Endothelial cell of umbilical vein (primary cell): Measurements from ENCODE around the gene PERP. TPM values are rescaled to one million over a fixed set of nuclear protein-coding genes. Genes with fewer than 3 reads are reported as not detected.
"Not testable (repeated sequence)": the region's sequence is repeated elsewhere in the genome, so short reads cannot be mapped to it uniquely, and the experiment has no call there.

ENCODE experiments used
- BruUV-seq: library from RNA; stranded (reverse); fragments of 400-500 nt; replicated peaks from 2 replicates; lab custom pipeline; 2021; lab: Mats Ljungman, UMichigan
- CTCF ChIA-PET: fragments of 300-600, 350-600 bp; sonication (Branson Sonifier 250); formaldehyde crosslinking; loops from one replicate; lab custom pipeline; 2021; ENCODE audit warnings: antibody characterized with exemption, inconsistent platforms; lab: Charles Lee
- POLR2A ChIA-PET: fragments of 300-600, 350-600 bp; sonication (Branson Sonifier 250); formaldehyde crosslinking; loops from one replicate; lab custom pipeline; 2021; ENCODE audit warnings: antibody characterized with exemption, inconsistent platforms; lab: Charles Lee
- DNase-seq: peaks from one replicate; pipeline ENCODE4 v3.0.0-alpha.2; 2011; ENCODE audit warnings: low read depth, low spot score
- FAIRE-seq: peaks from 2 replicates; lab custom pipeline; 2011; peaks lifted over from hg19 to GRCh38; lab: Jason Lieb, UNC
- H2AFZ ChIP-seq: 2 replicates; pipeline ENCODE4 v1.6.0; 2012; ENCODE audit warnings: low read depth, low read length, control low read depth, inconsistent platforms
- H3K27ac ChIP-seq: 2 replicates; pipeline ENCODE4 v1.5.1; 2011; ENCODE audit warnings: low read depth, mild to moderate bottlenecking, control low read depth, low read length, moderate library complexity; ENCODE audit not compliant: insufficient read depth
- H3K27me3 ChIP-seq, 2 experiments: 2 replicates each; pipeline versions ENCODE4 v1.6.0 to v1.6.1; 2011; ENCODE audit warnings: low read length in 2 of 2, mixed read lengths in 1 of 2; ENCODE audit not compliant: control insufficient read depth in 2 of 2, insufficient read depth in 2 of 2
- H3K36me3 ChIP-seq, 2 experiments: 2 replicates in 1 of 2; 3 replicates in 1 of 2; pipeline ENCODE4 v1.5.1; 2011; ENCODE audit warnings: low read length in 2 of 2, mild to moderate bottlenecking in 1 of 2, moderate library complexity in 1 of 2; ENCODE audit not compliant: control insufficient read depth in 2 of 2, insufficient read depth in 2 of 2; ENCODE audit errors: extremely low read depth in 1 of 2
- H3K4me1 ChIP-seq: 3 replicates; pipeline ENCODE4 v1.5.1; 2011; ENCODE audit warnings: mild to moderate bottlenecking, low read length; ENCODE audit not compliant: control insufficient read depth, insufficient read depth; ENCODE audit errors: extremely low read depth
- H3K4me2 ChIP-seq: 2 replicates; pipeline ENCODE4 v1.6.1; 2011; ENCODE audit warnings: low read length, control low read depth, mixed read lengths; ENCODE audit not compliant: insufficient read depth
- H3K4me3 ChIP-seq, 3 experiments: fragments of 200-600 bp in 1 of 3; sonication (generic), shearing (Covaris generic) in 1 of 3; replicated peaks in 1 of 3; 2 replicates each; pipeline ENCODE4 v1.5.1; 2011 to 2016; ENCODE audit warnings: control low read depth in 3 of 3, low read length in 3 of 3, mild to moderate bottlenecking in 2 of 3, inconsistent platforms in 1 of 3, low read depth in 1 of 3, moderate library complexity in 1 of 3; ENCODE audit not compliant: insufficient read depth in 1 of 3
- H3K79me2 ChIP-seq: 2 replicates; pipeline ENCODE4 v1.6.0; 2012; ENCODE audit warnings: low read length, inconsistent platforms; ENCODE audit not compliant: control insufficient read depth, insufficient read depth
- H3K9ac ChIP-seq: replicated peaks from 2 replicates; pipeline ENCODE3; 2011; ENCODE audit warnings: low read length, control low read depth; ENCODE audit not compliant: insufficient read depth; ENCODE audit errors: extremely low read depth
- H3K9me1 ChIP-seq: replicated peaks from 3 replicates; pipeline ENCODE4 v1.6.0; 2011; ENCODE audit warnings: mild to moderate bottlenecking, low read length; ENCODE audit not compliant: control insufficient read depth, insufficient read depth; ENCODE audit errors: extremely low read depth
- H3K9me3 ChIP-seq: replicated peaks from 2 replicates; pipeline ENCODE4 v1.5.1; 2012; ENCODE audit warnings: low read length, inconsistent platforms; ENCODE audit not compliant: control insufficient read depth, insufficient read depth
- H4K20me1 ChIP-seq: replicated peaks from 2 replicates; pipeline ENCODE3; 2011; ENCODE audit warnings: mild to moderate bottlenecking, low read length; ENCODE audit not compliant: control insufficient read depth, insufficient read depth; ENCODE audit errors: extremely low read depth
- EZH2 ChIP-seq: IDR thresholded peaks from 2 replicates; pipeline ENCODE4 v1.6.1; 2012; ENCODE audit warnings: borderline replicate concordance, low read depth, mild to moderate bottlenecking, moderate library complexity, low read length, inconsistent platforms; ENCODE audit not compliant: severe bottlenecking
- FOS ChIP-seq: IDR thresholded peaks from 2 replicates; pipeline ENCODE4 v1.6.1; 2011; ENCODE audit warnings: mild to moderate bottlenecking, low read length, moderate library complexity, borderline replicate concordance; ENCODE audit not compliant: insufficient read depth
- JUN ChIP-seq: IDR thresholded peaks from 2 replicates; pipeline ENCODE4 v1.6.1; 2011; ENCODE audit warnings: borderline replicate concordance, low read depth; ENCODE audit not compliant: insufficient read length, insufficient read depth
- POLR2AphosphoS5 ChIP-seq: IDR thresholded peaks from 2 replicates; pipeline ENCODE4 v1.6.1; 2012; ENCODE audit warnings: low read depth, mild to moderate bottlenecking, control low read depth, low read length, moderate library complexity; ENCODE audit not compliant: insufficient read depth
- dilution Hi-C: fragments of 300-500 bp; cut with MboI; formaldehyde crosslinking; loops from one replicate; pipeline ENCODE4 v1.15.0; 2019; ENCODE audit warnings: low sequenced_read_pairs; ENCODE audit not compliant: extremely low pct_ligation_motif_present
- intact Hi-C: fragments of 100-400 bp; cut with micrococcal nuclease; formaldehyde crosslinking; loops from one replicate; pipeline ENCODE4 v1.10.0; 2022
- polyA plus RNA-seq, 4 experiments: library from polyadenylated mRNA; depleted of rRNA in 3 of 4; stranded (reverse) in 3 of 4; unstranded in 1 of 4; fragments of >200 nt; gene quantifications; 2 replicates each; pipeline versions ENCODE4 v1.2.1 to v1.2.3, GENCODE V29; 2011 to 2012; ENCODE audit warnings: missing spikeins in 1 of 4
- total RNA-seq: library from RNA; stranded (reverse); gene quantifications from 2 replicates; pipeline ENCODE4 v1.2.3, GENCODE V29; 2021
- TF ChIP-seq, protein P1 (sequence below): IDR thresholded peaks from 2 replicates; pipeline ENCODE4 v1.6.1; 2011; ENCODE audit not compliant: insufficient read depth, insufficient read length

PERP gene
- total and polyA plus RNA-seq, 2 donors (not counting 3 experiments of a cell fraction or from before 2014, with no cell fraction given) = 15.7 to 27.4 TPM

- TF ChIP-seq JUN = no peak
- no peak for TF ChIP-seq POLR2AphosphoS5
- TF ChIP-seq, protein P1, sequence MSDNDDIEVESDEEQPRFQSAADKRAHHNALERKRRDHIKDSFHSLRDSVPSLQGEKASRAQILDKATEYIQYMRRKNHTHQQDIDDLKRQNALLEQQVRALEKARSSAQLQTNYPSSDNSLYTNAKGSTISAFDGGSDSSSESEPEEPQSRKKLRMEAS = no peak
- TF ChIP-seq EZH2 = no peak
- TF ChIP-seq FOS = no peak
- dilution Hi-C loops = no loop called here
- no peak for FAIRE-seq
Measured at GRCh38 chr6:138082232-138082631, 25.0 kb downstream of the PERP start.

GRCh38 chr6:138079556-138079955 is 27.7 kb downstream of the PERP start:
- CTCF ChIA-PET, H3K4me3 ChIP-seq, dilution Hi-C loops, H3K9me3 ChIP-seq, H3K27ac ChIP-seq, H3K9me1 ChIP-seq, H3K4me1 ChIP-seq, H3K79me2 ChIP-seq, FAIRE-seq, H4K20me1 ChIP-seq, intact Hi-C loops, BruUV-seq, H3K27me3 ChIP-seq, DNase-seq, H3K36me3 ChIP-seq, H2AFZ ChIP-seq, H3K4me2 ChIP-seq, H3K9ac ChIP-seq: not testable (repeated sequence)
- POLR2A ChIA-PET = interaction anchor here (0.6 kb wide), 1 partner anchor 27 kb away, joined by 11 read pairs; no protein-coding TSS in a partner anchor

More at GRCh38 chr6:138082232-138082631, 25.0 kb downstream of the PERP start:
- ChIA-PET CTCF (interaction anchor here (1.2 kb wide), 1 partner anchor 37 kb away, joined by 3 read pairs; no protein-coding TSS in a partner anchor), POLR2A (no interaction called here)
- H3K4me1 ChIP-seq = no peaks in the 10 kb centered on the region
- intact Hi-C loops = no loop called here
- no peak overlapping the region for H3K4me2 ChIP-seq
- H4K20me1 ChIP-seq = no peaks in the 10 kb centered on the region
- no peaks in the 10 kb centered on the region for H3K9me1 ChIP-seq
- no peak overlapping the region for H3K27ac ChIP-seq
- no peaks in the 10 kb centered on the region for H3K79me2 ChIP-seq
- no peak overlapping the region for H2AFZ ChIP-seq
- H3K36me3 ChIP-seq = no peaks in the 10 kb centered on the region
- H3K9ac ChIP-seq = no peak overlapping the region
- H3K4me3 ChIP-seq = no peak overlapping the region
- peaks cover 0 to 3% of the 10 kb centered on the region in 2 experiments for H3K27me3 ChIP-seq
- BruUV-seq = no TSS peak
- H3K9me3 ChIP-seq = no peaks in the 10 kb centered on the region
- no peak for DNase-seq
